HepG2 (cell line): ENCODE data around the gene PROC. TPM values are rescaled to one million over a fixed set of nuclear protein-coding genes. Genes with fewer than 3 reads are reported as not detected.

Experiments used
- DNMT1 ChIP-seq: sonication (generic); formaldehyde crosslinking; IDR thresholded peaks from 2 replicates; pipeline ENCODE4 v1.5.1; 2020; ENCODE audit warnings: mild to moderate bottlenecking, missing genetic modification reagents
- FOXP4 ChIP-seq: sonication (generic); formaldehyde crosslinking; IDR thresholded peaks from 2 replicates; pipeline ENCODE4 v1.4.0; 2020; ENCODE audit warnings: missing genetic modification reagents
- GPBP1L1 ChIP-seq: sonication (generic); formaldehyde crosslinking; IDR thresholded peaks from 2 replicates; pipeline ENCODE4 v1.5.0; 2020; ENCODE audit warnings: mild to moderate bottlenecking, missing genetic modification reagents
- ISL2 ChIP-seq: sonication (generic); formaldehyde crosslinking; IDR thresholded peaks from 2 replicates; pipeline ENCODE4 v1.5.0; 2020; ENCODE audit warnings: missing genetic modification reagents
- NFYC ChIP-seq: IDR thresholded peaks from 2 replicates; pipeline ENCODE4 v1.6.1; 2016; ENCODE audit warnings: missing genetic modification reagents, missing compliant biosample characterization
- NONO ChIP-seq, 2 experiments: fragments of 450-650 bp in 1 of 2; sonication (generic) in 1 of 2; formaldehyde crosslinking in 1 of 2; IDR thresholded peaks in 1 of 2; conservative IDR thresholded peaks in 1 of 2; 2 replicates each; pipeline versions ENCODE4 v1.6.1 to v1.8.0; 2017 to 2022; ENCODE audit warnings: mild to moderate bottlenecking in 1 of 2, missing genetic modification reagents in 1 of 2, moderate library complexity in 1 of 2
- POLR2A ChIP-seq, 2 experiments: IDR thresholded peaks; 2 replicates each; pipeline ENCODE4 v1.6.1; 2011; ENCODE audit warnings: low read depth in 2 of 2, low read length in 2 of 2, mild to moderate bottlenecking in 1 of 2, moderate library complexity in 1 of 2; ENCODE audit not compliant: insufficient read depth in 1 of 2
- POLR2AphosphoS5 ChIP-seq: IDR thresholded peaks from 2 replicates; pipeline ENCODE4 v1.6.1; 2012; ENCODE audit warnings: low read depth, low read length
- PRMT3 ChIP-seq: sonication (generic); formaldehyde crosslinking; IDR thresholded peaks from 2 replicates; pipeline ENCODE4 v1.8.1; 2022; ENCODE audit warnings: low read depth, mild to moderate bottlenecking, moderate library complexity, missing genetic modification reagents, borderline replicate concordance
- SIN3A ChIP-seq: IDR thresholded peaks from 2 replicates; pipeline ENCODE4 v1.6.1; 2011; ENCODE audit warnings: low read depth, mild to moderate bottlenecking, control low read depth, low read length, borderline replicate concordance
- TAF15 ChIP-seq: fragments of 200-400 bp; formaldehyde crosslinking; IDR thresholded peaks from one replicate; pipeline ENCODE4 v1.6.1; 2018; ENCODE audit warnings: mild to moderate bottlenecking, low read depth, low read length; ENCODE audit not compliant: poor library complexity, severe bottlenecking
- TRAFD1 ChIP-seq: sonication (generic); formaldehyde crosslinking; IDR thresholded peaks from 2 replicates; pipeline ENCODE4 v1.5.1; 2020; ENCODE audit warnings: missing genetic modification reagents, mild to moderate bottlenecking, borderline replicate concordance
- ZBTB38 ChIP-seq: sonication (generic); formaldehyde crosslinking; IDR thresholded peaks from 2 replicates; pipeline ENCODE4 v1.5.1; 2020; ENCODE audit warnings: mild to moderate bottlenecking, missing genetic modification reagents
- ZFP91 ChIP-seq: sonication (generic); formaldehyde crosslinking; IDR thresholded peaks from 2 replicates; pipeline ENCODE4 v1.9.0; 2022; ENCODE audit warnings: missing genetic modification reagents, mild to moderate bottlenecking, borderline replicate concordance
- ZNF296 ChIP-seq: sonication (generic); formaldehyde crosslinking; conservative IDR thresholded peaks from 2 replicates; pipeline ENCODE4 v1.5.0; 2020; ENCODE audit warnings: mild to moderate bottlenecking, missing genetic modification reagents
- ZNF382 ChIP-seq: sonication (generic); formaldehyde crosslinking; IDR thresholded peaks from 2 replicates; pipeline ENCODE4 v1.5.0; 2020; ENCODE audit warnings: missing genetic modification reagents, mild to moderate bottlenecking, borderline replicate concordance
- ZNF512 ChIP-seq: sonication (generic); formaldehyde crosslinking; IDR thresholded peaks from 2 replicates; pipeline ENCODE4 v1.4.0; 2020; ENCODE audit warnings: mild to moderate bottlenecking, missing genetic modification reagents
- ZNF652 ChIP-seq: IDR thresholded peaks from 2 replicates; pipeline ENCODE4 v1.6.1; 2016; ENCODE audit warnings: low read depth, borderline replicate concordance
- ZNF737 ChIP-seq: sonication (generic); formaldehyde crosslinking; IDR thresholded peaks from 2 replicates; pipeline ENCODE4 v1.5.0; 2020; ENCODE audit warnings: missing genetic modification reagents, mild to moderate bottlenecking, borderline replicate concordance
- ZNF768 ChIP-seq: sonication (generic); formaldehyde crosslinking; IDR thresholded peaks from 2 replicates; pipeline ENCODE4 v1.4.0; 2020; ENCODE audit warnings: missing genetic modification reagents
- polyA plus RNA-seq, 8 experiments: library from polyadenylated mRNA; depleted of rRNA in 3 of 8; stranded (reverse) in 7 of 8; unstranded in 1 of 8; fragments of >200 nt; fragmentation: Illumina TruSeq in 4 of 8; extraction: Trizol in 4 of 8; gene quantifications; 2 replicates each; pipeline versions ENCODE4 v1.2.1 to v1.2.3, GENCODE V29; 2011 to 2016; ENCODE audit warnings: low read depth in 4 of 8, missing spikeins in 1 of 8, mixed read lengths in 1 of 8; ENCODE audit not compliant: insufficient read depth in 1 of 8
- total RNA-seq, 5 experiments: library from RNA; depleted of rRNA; stranded (reverse); fragments of >200 nt; fragmentation: Illumina TruSeq; extraction: Trizol; gene quantifications; 2 replicates each; pipeline ENCODE4 v1.2.3, GENCODE V29; 2016; ENCODE audit warnings: low read depth in 1 of 5

PROC gene
- total and polyA plus RNA-seq, 2 of the 13 experiments (the other 11 are each of a cell fraction or from before 2014, with no cell fraction given): 134 to 185 TPM

- TF ChIP-seq ZBTB38 (CRISPR knock-in tag): peak; percentile 60; the same call in 1 of the 2 replicates
- TF ChIP-seq TRAFD1 (CRISPR knock-in tag): no peak
- no peak for TF ChIP-seq ZNF652
- peak in 1 of 2 experiments; percentile 26; a peak in 2 of 4 replicates for TF ChIP-seq POLR2A (IDR thresholded peaks at IDR 0.05; ENCODE audit: insufficient read depth in 1 of 2, low read depth in 2 of 2, low read length in 2 of 2)
- 0 out of 2 replicates have a peak, but pooled peaks have one; percentile 43 for TF ChIP-seq PRMT3
- peak; percentile 29; the same call in 1 of the 2 replicates for TF ChIP-seq ZNF768
- peak; percentile 59 for TF ChIP-seq DNMT1 (CRISPR knock-in tag)
- TF ChIP-seq TAF15: peak; percentile 38
- no peak for TF ChIP-seq ZNF296 (CRISPR knock-in tag)
- TF ChIP-seq SIN3A: no peak
- TF ChIP-seq ZFP91 (CRISPR knock-in tag): peak; percentile 22; the same call in 1 of the 2 replicates
- no peak for TF ChIP-seq ZNF737 (CRISPR knock-in tag)
- no peak for TF ChIP-seq NFYC
- TF ChIP-seq ZNF382: no peak
- 0 out of 2 replicates have a peak, but pooled peaks have one; percentile 53 for TF ChIP-seq ZNF512 (CRISPR knock-in tag)
- TF ChIP-seq FOXP4 (CRISPR knock-in tag): no peak
- TF ChIP-seq POLR2AphosphoS5: peak; percentile 18; the same call in 1 of the 2 replicates
- TF ChIP-seq ISL2 (CRISPR knock-in tag): no peak
- TF ChIP-seq NONO (IDR thresholded peaks at IDR 0.05): no peak
- 0 out of 2 replicates have a peak, but pooled peaks have one; percentile 52 for TF ChIP-seq NONO (CRISPR knock-in tag; conservative IDR thresholded peaks at IDR 0.05)
- no peak for TF ChIP-seq GPBP1L1 (CRISPR knock-in tag)
Measured at GRCh38 chr2:127428057-127428814, 10.0 kb downstream of the PROC start (continued).
